G401.6 (cell line): ENCODE measurements around the gene TMC1.
"Not testable (repeated sequence)": the region's sequence is repeated elsewhere in the genome, so short reads cannot be mapped to it uniquely, and the experiment has no call there.

ENCODE experiments used
- FAIRE-seq: peaks from 2 replicates; lab custom pipeline; 2012; peaks lifted over from hg19 to GRCh38; lab: Jason Lieb, UNC

TMC1 gene

DNA sequence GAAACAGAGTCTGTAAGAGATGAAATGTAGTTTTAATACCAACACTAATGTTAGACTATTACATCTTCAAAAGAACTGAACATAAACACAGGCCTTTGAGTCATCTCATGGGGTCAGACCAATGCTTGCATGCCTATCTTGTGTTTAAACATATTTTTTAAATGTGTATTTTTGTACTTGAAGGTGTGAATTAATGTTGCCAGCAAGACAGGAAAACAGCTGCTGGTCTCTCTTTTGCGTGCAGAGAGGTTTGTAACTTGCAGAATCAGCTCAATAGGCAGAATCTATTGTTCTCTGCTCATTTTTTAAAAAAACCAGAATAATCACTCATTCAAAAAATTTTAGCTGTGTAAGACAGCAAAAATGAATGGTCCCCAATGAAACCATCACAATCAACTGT, 251.3 kb downstream of the TMC1 start:
- FAIRE-seq = no peak

- no peak for FAIRE-seq
These were observed 252.2 kb downstream of the TMC1 start for GRCh38 chr9:72773570-72773969.

- no peak for FAIRE-seq
These were observed 254.2 kb downstream of the TMC1 start for GRCh38 chr9:72775570-72775969.

DNA sequence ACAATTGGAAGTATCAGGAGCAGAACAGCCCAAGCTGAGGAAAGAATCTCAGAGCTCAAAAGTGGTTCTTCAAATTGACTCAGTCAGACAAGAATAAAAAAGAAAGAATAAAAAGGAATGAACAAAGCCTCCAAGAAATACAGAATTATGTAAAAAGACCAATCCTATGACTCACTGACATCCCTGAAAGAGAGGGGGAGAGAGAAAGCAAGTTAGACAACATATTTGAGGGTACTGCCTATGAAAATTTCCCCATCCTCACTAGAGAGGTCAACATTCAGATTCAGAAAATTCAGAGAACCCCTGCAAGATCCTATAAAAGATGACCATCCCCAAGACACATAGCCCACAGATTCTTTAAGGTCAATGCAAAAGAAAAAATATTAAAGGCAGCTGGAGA, 258.2 kb downstream of the TMC1 start:
- no peak for FAIRE-seq

DNA sequence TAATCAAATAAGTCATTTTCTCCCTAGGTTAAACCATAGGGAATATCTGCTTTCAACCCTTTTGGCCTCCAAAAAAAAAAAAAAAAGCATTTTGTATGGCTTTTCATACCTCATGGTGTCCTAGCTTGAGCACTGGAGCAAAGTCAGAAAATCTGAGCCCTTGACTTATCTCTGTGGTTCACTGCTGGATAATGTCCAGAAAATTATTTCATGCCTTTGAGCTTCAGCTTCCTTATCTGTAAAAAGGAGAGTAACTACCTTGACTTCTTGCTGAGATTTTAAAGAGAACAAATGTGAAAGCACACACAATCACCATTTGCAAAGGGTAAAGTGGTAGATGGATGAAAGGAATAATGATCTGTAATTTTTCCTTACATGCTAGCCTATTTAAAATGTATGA, 265.5 kb downstream of the TMC1 start:
- no peak for FAIRE-seq

DNA sequence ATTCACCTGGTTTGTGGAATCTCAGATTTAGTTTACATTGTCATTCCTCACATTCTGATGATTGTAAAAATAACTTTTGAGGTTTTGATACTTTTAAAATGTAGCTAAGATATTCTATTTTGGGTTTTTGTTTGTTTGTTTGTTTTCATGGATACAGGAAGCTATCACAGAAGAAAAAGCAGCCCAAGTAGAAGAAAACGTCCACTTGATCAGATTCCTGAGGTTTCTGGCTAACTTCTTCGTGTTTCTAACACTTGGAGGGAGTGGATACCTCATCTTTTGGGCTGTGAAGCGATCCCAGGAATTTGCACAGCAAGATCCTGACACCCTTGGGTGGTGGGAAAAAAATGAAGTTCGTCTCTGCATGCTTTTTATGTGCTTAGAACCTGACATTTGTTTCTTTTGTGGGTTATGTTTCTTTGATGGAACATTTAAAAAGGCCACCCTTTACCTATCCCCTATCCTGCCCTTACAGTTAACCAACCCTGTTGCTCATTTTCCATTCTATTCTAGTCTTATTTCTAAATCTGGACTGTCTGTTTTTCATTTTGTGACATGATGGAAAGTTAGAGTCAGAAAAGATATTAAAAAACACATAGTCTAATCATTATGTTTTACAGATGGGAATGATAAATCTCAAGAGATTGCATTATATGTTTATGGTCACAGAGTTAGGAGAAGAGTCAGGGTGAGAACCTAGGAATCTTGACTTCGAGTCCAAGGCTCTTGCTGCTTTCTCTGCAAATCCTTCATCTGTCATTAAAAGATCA, 267.7 kb downstream of the TMC1 start:
- no peak for FAIRE-seq

DNA sequence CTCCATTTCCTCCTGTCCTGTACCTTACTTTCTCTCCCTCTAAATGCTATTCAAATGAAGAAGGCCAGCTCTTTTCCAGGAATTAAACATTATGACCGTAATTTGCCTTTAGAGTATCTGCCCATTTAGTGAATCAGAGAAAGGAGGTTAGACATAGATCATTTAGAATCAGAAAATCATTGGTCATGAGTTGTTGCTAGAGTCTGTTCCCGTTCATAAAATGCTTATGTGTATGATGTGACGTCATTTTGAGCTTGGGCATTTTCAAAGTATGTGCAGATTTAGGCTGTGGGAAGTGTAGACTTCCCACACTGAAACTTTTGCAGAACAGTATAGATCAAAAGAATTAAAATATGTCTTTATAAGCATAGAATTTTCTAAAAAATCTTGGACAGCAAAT, 268.5 kb downstream of the TMC1 start:
- no peak for FAIRE-seq

GRCh38 chr9:72790989-72791388, 269.6 kb downstream of the TMC1 start:
- FAIRE-seq = no peak

- FAIRE-seq = no peak
These were observed 270.0 kb downstream of the TMC1 start for GRCh38 chr9:72791436-72791835.

GRCh38 chr9:72794946-72795345, 273.5 kb downstream of the TMC1 start:
- no peak for FAIRE-seq

DNA sequence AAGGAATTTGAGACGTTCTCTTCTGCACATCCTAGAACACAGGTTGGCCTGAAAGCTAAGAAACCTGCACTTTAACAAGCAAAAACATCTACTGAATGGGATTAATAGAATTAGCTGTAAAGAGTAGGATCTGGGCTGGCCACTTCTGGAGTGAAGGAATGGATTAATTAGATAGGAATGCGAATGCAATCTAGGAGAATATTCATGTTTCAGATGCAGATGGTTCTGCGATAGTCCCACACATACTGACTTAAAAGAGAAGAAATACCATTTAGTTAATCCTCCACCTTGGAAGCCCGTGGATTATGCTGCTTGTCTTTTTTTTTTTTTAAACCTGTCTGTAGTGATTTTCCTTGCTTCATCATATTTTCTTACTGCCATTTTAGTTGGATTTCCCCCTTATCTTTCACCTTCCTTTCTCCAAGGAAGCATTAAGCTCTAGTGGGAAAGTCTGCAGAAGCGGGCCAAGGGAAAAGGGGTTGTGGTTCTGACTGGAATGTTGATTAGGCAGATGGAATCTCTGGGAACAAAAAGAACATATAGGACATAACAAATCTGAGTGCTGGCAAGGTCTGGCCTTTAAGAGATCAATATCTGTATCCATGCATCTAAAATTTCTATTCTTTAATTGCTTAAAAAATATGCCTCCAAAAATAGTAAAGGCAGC, 279.1 kb downstream of the TMC1 start:
- FAIRE-seq = no peak

DNA sequence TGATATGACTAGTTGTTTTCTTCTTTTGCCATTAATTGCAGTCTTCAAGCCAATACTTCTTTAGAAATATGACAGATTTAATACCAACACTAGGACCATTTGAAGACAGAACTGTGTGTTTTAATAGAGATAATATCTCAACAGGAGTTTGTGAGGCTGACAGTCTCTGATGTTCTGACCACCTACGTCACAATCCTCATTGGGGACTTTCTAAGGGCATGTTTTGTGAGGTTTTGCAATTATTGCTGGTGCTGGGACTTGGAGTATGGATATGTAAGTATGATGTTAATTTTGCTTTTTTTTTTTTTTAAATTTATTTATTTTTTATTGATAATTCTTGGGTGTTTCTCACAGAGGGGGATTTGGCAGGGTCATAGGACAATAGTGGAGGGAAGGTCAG, 283.8 kb downstream of the TMC1 start:
- no peak for FAIRE-seq

DNA sequence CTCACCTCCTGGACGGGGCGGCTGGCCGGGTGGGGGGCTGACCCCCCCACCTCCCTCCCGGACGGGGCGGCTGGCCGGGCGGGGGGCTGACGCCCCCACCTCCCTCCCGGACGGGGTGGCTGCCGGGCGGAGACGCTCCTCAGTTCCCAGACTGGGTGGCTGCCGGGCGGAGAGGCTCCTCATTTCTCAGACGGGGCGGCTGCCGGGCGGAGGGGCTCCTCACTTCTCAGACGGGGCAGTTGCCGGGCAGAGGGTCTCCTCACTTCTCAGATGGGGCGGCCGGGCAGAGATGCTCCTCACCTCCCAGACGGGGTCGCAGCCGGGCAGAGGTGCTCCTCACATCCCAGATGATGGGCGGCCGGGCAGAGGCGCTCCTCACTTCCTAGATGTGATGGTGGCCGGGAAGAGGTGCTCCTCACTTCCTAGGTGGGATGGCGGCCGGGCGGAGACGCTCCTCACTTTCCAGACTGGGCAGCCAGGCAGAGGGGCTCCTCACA, 285.0 kb downstream of the TMC1 start:
- FAIRE-seq = not testable (repeated sequence)

- peak; percentile 54 for FAIRE-seq
These were observed 286.5 kb downstream of the TMC1 start for GRCh38 chr9:72807765-72808445.

DNA sequence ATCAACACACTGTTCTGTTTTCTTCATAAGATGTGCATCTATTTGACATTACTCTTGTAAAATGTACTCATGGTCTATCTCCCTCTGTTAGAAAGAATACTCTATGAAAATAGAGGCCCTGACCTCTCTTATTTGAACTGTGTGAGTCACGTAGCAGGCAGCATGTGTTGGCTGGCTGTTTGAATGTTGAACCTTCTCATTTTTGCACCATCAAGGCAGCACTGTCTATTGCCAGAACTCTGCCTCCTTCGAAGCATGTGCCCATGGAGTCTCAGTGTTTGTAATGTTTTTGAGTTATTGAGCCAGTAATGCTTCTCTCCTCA, 287.0 kb downstream of the TMC1 start:
- FAIRE-seq = no peak

- FAIRE-seq = no peak
These were observed 288.2 kb downstream of the TMC1 start for GRCh38 chr9:72809586-72809985.

DNA sequence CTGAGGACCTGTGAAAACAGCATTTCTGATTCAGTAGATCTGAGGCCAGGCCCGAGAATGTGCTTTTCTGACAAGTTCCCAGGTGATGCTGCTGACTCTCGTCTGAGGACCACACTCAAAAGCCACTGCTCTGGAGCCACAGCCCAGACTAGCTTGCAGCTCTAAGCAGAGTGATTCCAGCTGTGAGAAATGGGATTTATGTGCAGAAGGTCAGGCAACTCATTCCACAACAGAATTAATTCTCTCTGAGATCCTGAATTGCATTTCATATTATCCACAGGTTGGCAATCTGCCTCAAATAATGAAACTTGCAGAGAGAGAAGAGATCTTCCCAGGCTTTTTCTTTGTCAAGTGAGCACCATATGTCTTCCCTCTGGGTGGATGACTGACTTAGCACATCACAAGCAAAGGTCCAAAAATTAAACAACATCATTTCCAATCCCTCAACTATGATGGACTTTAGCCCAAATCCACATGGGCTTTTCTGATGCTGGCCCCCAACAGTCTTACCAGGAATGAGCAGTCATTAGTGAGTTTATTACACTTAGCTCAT, 291.2 kb downstream of the TMC1 start:
- no peak for FAIRE-seq

DNA sequence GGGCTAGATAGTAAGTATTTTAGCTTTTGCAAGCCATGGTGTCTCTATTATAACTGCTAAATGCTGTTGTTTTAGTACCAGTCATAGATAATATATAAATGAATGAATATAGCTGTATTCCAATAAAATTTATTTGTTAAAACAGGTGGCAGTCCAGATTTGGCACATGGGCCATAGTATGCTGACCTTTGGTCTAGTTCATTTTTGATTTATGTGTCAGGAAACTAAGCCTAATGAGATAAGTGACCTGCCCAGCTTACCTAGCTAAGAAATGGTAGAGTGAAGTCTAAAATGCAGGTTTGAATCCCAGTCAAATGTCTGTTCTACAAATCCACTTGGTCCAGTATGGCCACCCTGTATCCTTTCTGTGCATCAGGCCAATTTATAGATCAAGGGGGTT, 292.1 kb downstream of the TMC1 start:
- no peak for FAIRE-seq

GRCh38 chr9:72814083-72814597, 292.7 kb downstream of the TMC1 start:
- no peak for FAIRE-seq

- FAIRE-seq = no peak
These were observed 295.3 kb downstream of the TMC1 start for GRCh38 chr9:72816666-72817065.

- FAIRE-seq = no peak
These were observed 296.0 kb downstream of the TMC1 start for GRCh38 chr9:72817413-72817812.

- FAIRE-seq = no peak
These were observed 297.0 kb downstream of the TMC1 start for GRCh38 chr9:72818385-72818784.

GRCh38 chr9:72823971-72824370, 302.6 kb downstream of the TMC1 start:
- no peak for FAIRE-seq
